Measurements from ENCODE around the gene IMP4. TPM values are rescaled to one million over a fixed set of nuclear protein-coding genes. Genes with fewer than 3 reads are reported as not detected.

Gene IMP4
- total and polyA plus RNA-seq, 7 donors = 74.4 to 270 (median 118) TPM

DNA sequence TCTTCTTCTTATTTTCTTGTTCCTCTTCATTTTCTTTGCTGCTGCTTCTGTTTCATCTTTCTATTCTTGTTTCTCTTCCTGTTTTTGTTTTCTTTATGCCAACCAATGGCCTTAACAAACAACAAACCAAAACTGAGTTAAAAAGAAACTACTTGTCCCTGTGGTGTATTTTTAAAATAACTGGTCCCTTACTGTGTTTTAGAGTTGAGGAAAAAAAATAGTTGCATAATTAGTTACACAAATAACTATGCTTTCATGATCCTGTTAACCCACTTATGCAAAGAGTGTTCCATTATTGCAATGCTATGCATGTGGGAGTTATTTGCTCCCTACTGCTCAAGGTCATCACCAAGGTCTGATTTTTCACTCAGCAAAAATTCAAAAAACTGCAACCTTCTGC lies 39.5 kb upstream of the IMP4 start:
- no peak for DNase-seq
- TF ChIP-seq, protein P1, sequence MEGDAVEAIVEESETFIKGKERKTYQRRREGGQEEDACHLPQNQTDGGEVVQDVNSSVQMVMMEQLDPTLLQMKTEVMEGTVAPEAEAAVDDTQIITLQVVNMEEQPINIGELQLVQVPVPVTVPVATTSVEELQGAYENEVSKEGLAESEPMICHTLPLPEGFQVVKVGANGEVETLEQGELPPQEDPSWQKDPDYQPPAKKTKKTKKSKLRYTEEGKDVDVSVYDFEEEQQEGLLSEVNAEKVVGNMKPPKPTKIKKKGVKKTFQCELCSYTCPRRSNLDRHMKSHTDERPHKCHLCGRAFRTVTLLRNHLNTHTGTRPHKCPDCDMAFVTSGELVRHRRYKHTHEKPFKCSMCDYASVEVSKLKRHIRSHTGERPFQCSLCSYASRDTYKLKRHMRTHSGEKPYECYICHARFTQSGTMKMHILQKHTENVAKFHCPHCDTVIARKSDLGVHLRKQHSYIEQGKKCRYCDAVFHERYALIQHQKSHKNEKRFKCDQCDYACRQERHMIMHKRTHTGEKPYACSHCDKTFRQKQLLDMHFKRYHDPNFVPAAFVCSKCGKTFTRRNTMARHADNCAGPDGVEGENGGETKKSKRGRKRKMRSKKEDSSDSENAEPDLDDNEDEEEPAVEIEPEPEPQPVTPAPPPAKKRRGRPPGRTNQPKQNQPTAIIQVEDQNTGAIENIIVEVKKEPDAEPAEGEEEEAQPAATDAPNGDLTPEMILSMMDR (IDR thresholded peaks at IDR 0.05) = no peak
- Histone ChIP-seq H3K4me1 (no peaks in the 10 kb centered on the region), H3K4me3 (no peak overlapping the region), H3K27ac (no peak overlapping the region), H3K27me3 (ENCODE audit: insufficient read depth in 3 of 3, low read length in 2 of 3) (peaks cover 0 to 9% (median 4%) of the 10 kb centered on the region in 3 donors), H3K36me3 (ENCODE audit: insufficient read depth in 1 of 2, low read depth in 1 of 2) (no peaks in the 10 kb centered on the region), H3K9me3 (no peaks in the 10 kb centered on the region)
- ATAC-seq = no peak
- intact Hi-C loops (cut with DNase I) = no loop called here

- intact Hi-C loops (cut with DNase I) = no loop called here
- H3K27ac ChIP-seq = no peak overlapping the region
- H3K27me3 ChIP-seq (ENCODE audit: insufficient read depth in 3 of 3, low read length in 2 of 3) = peaks cover 0 to 9% (median 4%) of the 10 kb centered on the region in 3 donors
- no peak overlapping the region for H3K4me3 ChIP-seq
- H3K36me3 ChIP-seq (ENCODE audit: insufficient read depth in 1 of 2, low read depth in 1 of 2) = no peaks in the 10 kb centered on the region
- no peak for ATAC-seq
- TF ChIP-seq, protein P1 (IDR thresholded peaks at IDR 0.05) = no peak
- no peak for DNase-seq
- 77 to 84% (median 82%) methylated on average over 3 of the region's 3 CpGs for WGBS, 3 donors
- H3K4me1 ChIP-seq = no peaks in the 10 kb centered on the region
- no peaks in the 10 kb centered on the region for H3K9me3 ChIP-seq
Observed at GRCh38 chr2:130304726-130305125, 38.0 kb upstream of the IMP4 start.

GRCh38 chr2:130307850-130308249 lies 34.8 kb upstream of the IMP4 start:
- no peaks in the 10 kb centered on the region for H3K4me1 ChIP-seq
- TF ChIP-seq, protein P1 (IDR thresholded peaks at IDR 0.05) = no peak
- intact Hi-C loops (cut with DNase I) = no loop called here
- H3K4me3 ChIP-seq = no peak overlapping the region
- H3K27me3 ChIP-seq (ENCODE audit: insufficient read depth in 3 of 3, low read length in 2 of 3) = no peaks in the 10 kb centered on the region
- WGBS, 3 donors = 84 to 88% (median 84%) methylated on average over 4 of the region's 4 CpGs
- H3K36me3 ChIP-seq (ENCODE audit: insufficient read depth in 1 of 2, low read depth in 1 of 2) = no peaks in the 10 kb centered on the region
- H3K27ac ChIP-seq = no peak overlapping the region
- DNase-seq (peak in 1 of 2 donors; percentile 12), ATAC-seq (no peak)
- H3K9me3 ChIP-seq = no peaks in the 10 kb centered on the region

GRCh38 chr2:130310881-130311280 lies 31.8 kb upstream of the IMP4 start:
- intact Hi-C loops (cut with DNase I) = no loop called here

More at GRCh38 chr2:130310881-130311280, 31.8 kb upstream of the IMP4 start:
- Histone ChIP-seq H3K36me3 (ENCODE audit: insufficient read depth in 1 of 2, low read depth in 1 of 2) (no peaks in the 10 kb centered on the region), H3K9me3 (no peaks in the 10 kb centered on the region), H3K4me3 (no peak overlapping the region), H3K27me3 (ENCODE audit: insufficient read depth in 3 of 3, low read length in 2 of 3) (no peaks in the 10 kb centered on the region), H3K4me1 (no peaks in the 10 kb centered on the region), H3K27ac (no peak overlapping the region)
- TF ChIP-seq, protein P1 (IDR thresholded peaks at IDR 0.05) = no peak
- ATAC-seq (no peak), DNase-seq (no peak)
